HT1080 (cell line): Measurements from ENCODE around the gene TCEAL5. TPM values are rescaled to one million over a fixed set of nuclear protein-coding genes. Genes with fewer than 3 reads are reported as not detected.
"Not testable (repeated sequence)": the region's sequence is repeated elsewhere in the genome, so short reads cannot be mapped to it uniquely, and the experiment has no call there.

ENCODE experiments used
- DNase-seq: peaks from one replicate; pipeline ENCODE4 v3.0.0-alpha.2; 2015; ENCODE audit warnings: low read depth
- total RNA-seq: library from RNA; depleted of rRNA; stranded (reverse); fragments of >200 nt; shearing (Covaris generic); gene quantifications from 2 replicates; pipeline ENCODE4 v1.2.3, GENCODE V29; 2014; rRNA removed

TCEAL5 gene
- total RNA-seq, 1 experiment from 2014 or later = not detected

- no peak for DNase-seq
Observed at GRCh38 chrX:103234869-103235268, 41.7 kb downstream of the TCEAL5 start.

- DNase-seq = no peak
Observed at GRCh38 chrX:103233263-103233662, 43.3 kb downstream of the TCEAL5 start.

GRCh38 chrX:103225918-103226317, 50.6 kb downstream of the TCEAL5 start:
- not testable (repeated sequence) for DNase-seq

Other genes with a start within 250 kb of the TCEAL5 start
- 112 and 123 TPM in 2 replicates for gene BEX1, start 212.6 kb downstream of the TCEAL5 start, total RNA-seq
- 0.85 and 1.1 TPM in 2 replicates for gene NXF3, start 183.6 kb downstream of the TCEAL5 start, total RNA-seq
- gene BEX4, start 61.6 kb downstream of the TCEAL5 start, total RNA-seq = 0.90 TPM in 1 of 2 replicates, not detected in the other
- gene TCEAL8, start 21.6 kb downstream of the TCEAL5 start, total RNA-seq = 46.8 and 48.9 TPM in 2 replicates
- gene BEX2, start 34.2 kb upstream of the TCEAL5 start, total RNA-seq = 2.0 and 2.9 TPM in 2 replicates
- not detected in 2 replicates for gene TCEAL7, start 53.5 kb upstream of the TCEAL5 start, total RNA-seq
- gene TCEAL9, start 79.8 kb upstream of the TCEAL5 start, total RNA-seq = 40.8 and 43.8 TPM in 2 replicates
- 198 and 210 TPM in 2 replicates for gene BEX3, start 99.8 kb upstream of the TCEAL5 start, total RNA-seq
- not detected in 2 replicates for gene RAB40A, start 242.7 kb upstream of the TCEAL5 start, total RNA-seq